Measurements from ENCODE around the gene PEX11A. TPM values are rescaled to one million over a fixed set of nuclear protein-coding genes. Genes with fewer than 3 reads are reported as not detected.

The PEX11A gene
- total RNA-seq, 2 donors from 2014 or later: 14.7 to 19.0 TPM

- Histone ChIP-seq H3K9me3 (no peaks in the 10 kb centered on the region), H3K4me3 (no peak overlapping the region), H3K27ac (no peak overlapping the region), H3K27me3 (no peaks in the 10 kb centered on the region), H3K9ac (ENCODE audit: low read depth in 2 of 2, low read length in 2 of 2) (no peak overlapping the region), H3K36me3 (no peaks in the 10 kb centered on the region), H3K4me1 (no peaks in the 10 kb centered on the region)
- intact Hi-C loops (cut with DNase I): no loop called here
- no peak for TF ChIP-seq CTCF (IDR thresholded peaks at IDR 0.05)
- DNase-seq: no peak
Observed at GRCh38 chr15:89675606-89676005, 14.9 kb downstream of the PEX11A start.

GRCh38 chr15:89674526-89674925 is 16.0 kb downstream of the PEX11A start:
- no peaks in the 10 kb centered on the region for H3K9me3 ChIP-seq
- H3K4me3 ChIP-seq: no peak overlapping the region
- no peak for TF ChIP-seq CTCF (IDR thresholded peaks at IDR 0.05)
- H3K27ac ChIP-seq: no peak overlapping the region
- H3K36me3 ChIP-seq: no peaks in the 10 kb centered on the region
- intact Hi-C loops (cut with DNase I): no loop called here
- no peaks in the 10 kb centered on the region for H3K4me1 ChIP-seq
- no peak overlapping the region for H3K9ac ChIP-seq (ENCODE audit: low read depth in 2 of 2, low read length in 2 of 2)
- DNase-seq: no peak
- no peaks in the 10 kb centered on the region for H3K27me3 ChIP-seq

GRCh38 chr15:89673165-89673512 is 17.4 kb downstream of the PEX11A start:
- intact Hi-C loops (cut with DNase I): no loop called here

GRCh38 chr15:89672221-89673164 is 18.1 kb downstream of the PEX11A start:
- Histone ChIP-seq H3K9ac (ENCODE audit: low read depth in 2 of 2, low read length in 2 of 2) (no peak overlapping the region), H3K4me3 (no peak overlapping the region), H3K36me3 (no peaks in the 10 kb centered on the region), H3K27me3 (no peaks in the 10 kb centered on the region), H3K9me3 (no peaks in the 10 kb centered on the region), H3K4me1 (no peaks in the 10 kb centered on the region), H3K27ac (no peak overlapping the region)
- TF ChIP-seq CTCF (IDR thresholded peaks at IDR 0.05): no peak
- intact Hi-C loops (cut with DNase I): no loop called here
- DNase-seq: no peak

More at GRCh38 chr15:89673165-89673512, 17.4 kb downstream of the PEX11A start:
- Histone ChIP-seq H3K27me3 (no peaks in the 10 kb centered on the region), H3K4me1 (no peaks in the 10 kb centered on the region), H3K9me3 (no peaks in the 10 kb centered on the region), H3K4me3 (no peak overlapping the region), H3K27ac (no peak overlapping the region), H3K9ac (ENCODE audit: low read depth in 2 of 2, low read length in 2 of 2) (no peak overlapping the region), H3K36me3 (no peaks in the 10 kb centered on the region)
- DNase-seq: no peak
- TF ChIP-seq CTCF (IDR thresholded peaks at IDR 0.05): no peak

- H3K36me3 ChIP-seq: no peaks in the 10 kb centered on the region
- DNase-seq: no peak
- H3K4me1 ChIP-seq: no peaks in the 10 kb centered on the region
- H3K27ac ChIP-seq: no peak overlapping the region
- intact Hi-C loops (cut with DNase I): no loop called here
- H3K27me3 ChIP-seq: no peaks in the 10 kb centered on the region
- no peak overlapping the region for H3K4me3 ChIP-seq
- H3K9me3 ChIP-seq: no peaks in the 10 kb centered on the region
- no peak overlapping the region for H3K9ac ChIP-seq (ENCODE audit: low read depth in 2 of 2, low read length in 2 of 2)
- no peak for TF ChIP-seq CTCF (IDR thresholded peaks at IDR 0.05)
Observed at GRCh38 chr15:89671687-89672086, 18.9 kb downstream of the PEX11A start.
